GM18505 (cell line): Measurements from ENCODE around the gene FFAR3.

Experiments
- ATAC-seq: cut with Tn5 transposase; IDR thresholded peaks from one replicate; pipeline ENCODE4 v1.9.1; 2021; ENCODE audit not compliant: unreplicated experiment
- POLR2A ChIP-seq: IDR thresholded peaks from 4 replicates; pipeline ENCODE4 v1.6.1; 2011; ENCODE audit warnings: borderline replicate concordance; ENCODE audit not compliant: insufficient read depth, insufficient read length; ENCODE audit errors: extremely low read depth

The FFAR3 gene

GRCh38 chr19:35337097-35337983 is 20.9 kb upstream of the FFAR3 start:
- no peak for ATAC-seq

GRCh38 chr19:35337984-35338296 is 20.3 kb upstream of the FFAR3 start:
- ATAC-seq: no peak
- no peak for TF ChIP-seq POLR2A

More at GRCh38 chr19:35337097-35337983, 20.9 kb upstream of the FFAR3 start:
- TF ChIP-seq POLR2A: peak; percentile 45

GRCh38 chr19:35340431-35340830 is 17.8 kb upstream of the FFAR3 start:
- ATAC-seq: no peak
- no peak for TF ChIP-seq POLR2A

- TF ChIP-seq POLR2A: no peak
- no peak for ATAC-seq
Observed at GRCh38 chr19:35341006-35341405, 17.3 kb upstream of the FFAR3 start.

GRCh38 chr19:35341565-35342225 is 16.6 kb upstream of the FFAR3 start:
- ATAC-seq: no peak

GRCh38 chr19:35342430-35342829 is 15.8 kb upstream of the FFAR3 start:
- no peak for ATAC-seq
- TF ChIP-seq POLR2A: no peak

More at GRCh38 chr19:35341565-35342225, 16.6 kb upstream of the FFAR3 start:
- peak; percentile 27 for TF ChIP-seq POLR2A

GRCh38 chr19:35344511-35345031 is 13.7 kb upstream of the FFAR3 start:
- no peak for ATAC-seq
- TF ChIP-seq POLR2A: peak; percentile 38

GRCh38 chr19:35345671-35346111 is 12.6 kb upstream of the FFAR3 start:
- no peak for TF ChIP-seq POLR2A
- no peak for ATAC-seq

- no peak for ATAC-seq
Observed at GRCh38 chr19:35346193-35347052, 11.8 kb upstream of the FFAR3 start.

GRCh38 chr19:35347171-35347929 is 10.9 kb upstream of the FFAR3 start, which contains the start of gene FFAR1:
Gene FFAR1 (plus strand): TSS chr19:35347902. CDS start chr19:35351552, 3,650 bp downstream.
- no peak for ATAC-seq
- peak; percentile 85 for TF ChIP-seq POLR2A

More at GRCh38 chr19:35346193-35347052, 11.8 kb upstream of the FFAR3 start:
- peak; percentile 64 for TF ChIP-seq POLR2A

- no peak for ATAC-seq
- TF ChIP-seq POLR2A: no peak
Observed at GRCh38 chr19:35347930-35348298, 10.3 kb upstream of the FFAR3 start.

GRCh38 chr19:35348911-35349611 is 9.2 kb upstream of the FFAR3 start:
- peak; percentile 44 for TF ChIP-seq POLR2A
- no peak for ATAC-seq
